OCI-LY1 (cell line): Measurements from ENCODE around the gene STMP1.
"Not testable (repeated sequence)": the region's sequence is repeated elsewhere in the genome, so short reads cannot be mapped to it uniquely, and the experiment has no call there.

Experiments used
- H2AFZ ChIP-seq: fragments of 200-600 bp; sonication (generic), shearing (Covaris generic); 2 replicates; pipeline ENCODE4 v1.6.0; 2014; ENCODE audit warnings: antibody characterized with exemption, mild to moderate bottlenecking, low read length
- H3F3A ChIP-seq: fragments of 200-600 bp; sonication (generic), shearing (Covaris generic); 2 replicates; pipeline ENCODE4 v1.6.0; 2014; ENCODE audit warnings: mild to moderate bottlenecking, antibody characterized with exemption, low read length, moderate library complexity; ENCODE audit not compliant: insufficient read depth
- H3K27ac ChIP-seq: fragments of 200-600 bp; sonication (generic); 2 replicates; pipeline ENCODE4 v1.5.1; 2014; ENCODE audit warnings: low read length, mixed run types, mild to moderate bottlenecking, low read depth; ENCODE audit not compliant: poor library complexity, severe bottlenecking
- H3K27me3 ChIP-seq: fragments of 200-600 bp; sonication (generic); 2 replicates; pipeline ENCODE4 v1.6.0; 2014; ENCODE audit warnings: antibody characterized with exemption, mild to moderate bottlenecking, low read length, moderate library complexity; ENCODE audit not compliant: insufficient read depth
- H3K36me3 ChIP-seq: fragments of 200-600 bp; sonication (generic); 2 replicates; pipeline ENCODE4 v1.6.1; 2014; ENCODE audit warnings: mild to moderate bottlenecking, antibody characterized with exemption, low read length, moderate library complexity, mixed read lengths; ENCODE audit not compliant: insufficient read depth
- H3K4me1 ChIP-seq: fragments of 200-600 bp; sonication (generic); 2 replicates; pipeline ENCODE4 v1.5.1; 2014; ENCODE audit warnings: mild to moderate bottlenecking, low read length, moderate library complexity; ENCODE audit not compliant: insufficient read depth, severe bottlenecking
- H3K4me2 ChIP-seq: fragments of 200-600 bp; sonication (generic), shearing (Covaris generic); 2 replicates; pipeline ENCODE4 v1.6.1; 2014; ENCODE audit warnings: low read length
- H3K4me3 ChIP-seq: fragments of 200-600 bp; sonication (generic); 2 replicates; pipeline ENCODE4 v1.5.1; 2014; ENCODE audit warnings: low read length, low read depth, mild to moderate bottlenecking, mixed read lengths; ENCODE audit not compliant: poor library complexity, severe bottlenecking
- H3K79me2 ChIP-seq: fragments of 200-600 bp; shearing (Covaris generic); 2 replicates; pipeline ENCODE4 v1.6.1; 2016; ENCODE audit warnings: mixed run types, low read length, mixed read lengths; ENCODE audit not compliant: insufficient read depth
- H3K9ac ChIP-seq: fragments of 200-600 bp; sonication (generic), shearing (Covaris generic); 2 replicates; pipeline ENCODE4 v1.6.1; 2014; ENCODE audit warnings: mild to moderate bottlenecking, low read length, mixed read lengths
- H3K9me2 ChIP-seq: fragments of 200-600 bp; sonication (generic), shearing (Covaris generic); 2 replicates; pipeline ENCODE4 v1.6.1; 2014; ENCODE audit warnings: low read depth, mild to moderate bottlenecking, low read length, mixed read lengths
- H3K9me3 ChIP-seq: fragments of 200-600 bp; shearing (Covaris generic); 2 replicates; pipeline ENCODE4 v1.6.1; 2014; ENCODE audit warnings: low read length, mixed read lengths
- H4K20me1 ChIP-seq: fragments of 200-600 bp; sonication (generic), shearing (Covaris generic); 2 replicates; pipeline ENCODE4 v1.6.0; 2016; ENCODE audit warnings: mild to moderate bottlenecking, low read length; ENCODE audit not compliant: insufficient read depth
- CTCF ChIP-seq: fragments of 200-600 bp; sonication (generic), shearing (Covaris generic); IDR thresholded peaks from 2 replicates; pipeline ENCODE4 v1.5.1; 2017; ENCODE audit warnings: mild to moderate bottlenecking, antibody characterized with exemption, low read length, moderate library complexity, mixed read lengths
- EZH2 ChIP-seq: fragments of 200-600 bp; sonication (generic), shearing (Covaris generic); IDR thresholded peaks from 2 replicates; pipeline ENCODE4 v1.8.0; 2017; ENCODE audit warnings: borderline replicate concordance, mixed run types, mild to moderate bottlenecking, antibody characterized with exemption, low read length, moderate library complexity, mixed read lengths

Gene STMP1

GRCh38 chr7:135692055-135692454 is 29.7 kb downstream of the STMP1 start:
- Histone ChIP-seq H2AFZ (no peak overlapping the region), H3K27ac (no peak overlapping the region), H3K79me2 (no peaks in the 10 kb centered on the region), H3F3A (no peaks in the 10 kb centered on the region), H3K9me3 (no peaks in the 10 kb centered on the region), H3K4me3 (no peak overlapping the region), H3K9me2 (no peaks in the 10 kb centered on the region), H3K4me1 (no peaks in the 10 kb centered on the region), H4K20me1 (no peaks in the 10 kb centered on the region), H3K4me2 (no peak overlapping the region), H3K36me3 (no peaks in the 10 kb centered on the region), H3K9ac (no peak overlapping the region), H3K27me3 (no peaks in the 10 kb centered on the region)
- TF ChIP-seq CTCF (no peak), EZH2 (no peak)

- H3K36me3 ChIP-seq, H3K79me2 ChIP-seq, H3K9me3 ChIP-seq, H3K4me1 ChIP-seq, H3K4me3 ChIP-seq, H3K27me3 ChIP-seq, H2AFZ ChIP-seq, H4K20me1 ChIP-seq, H3K4me2 ChIP-seq, H3K27ac ChIP-seq, H3K9ac ChIP-seq, H3K9me2 ChIP-seq, H3F3A ChIP-seq: not testable (repeated sequence)
Observed at GRCh38 chr7:135692606-135693005, 30.3 kb downstream of the STMP1 start.

DNA sequence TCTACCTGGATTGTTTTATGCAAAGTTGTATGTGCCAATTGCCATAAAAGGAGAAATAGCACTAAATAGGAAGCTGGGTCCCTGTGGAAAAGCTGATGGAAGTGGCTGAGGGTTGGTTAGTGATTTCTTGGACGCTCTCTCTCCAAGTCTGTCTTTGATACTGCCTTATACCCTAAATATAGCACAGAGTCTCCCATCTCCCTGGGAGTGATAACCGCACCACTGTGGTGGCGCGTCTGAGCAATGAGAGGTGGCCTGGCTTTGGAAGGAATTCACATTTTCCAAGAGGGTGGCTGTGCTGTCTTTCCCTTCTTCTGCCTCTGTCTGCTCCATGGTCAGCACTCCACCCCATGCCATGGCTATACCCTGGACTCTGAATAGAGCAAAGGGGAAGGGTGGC is 31.2 kb downstream of the STMP1 start:
- H3K9me3 ChIP-seq: no peaks in the 10 kb centered on the region
- TF ChIP-seq EZH2 (no peak), CTCF (no peak)
- no peaks in the 10 kb centered on the region for H3K79me2 ChIP-seq
- H4K20me1 ChIP-seq: no peaks in the 10 kb centered on the region
- no peak overlapping the region for H2AFZ ChIP-seq
- no peak overlapping the region for H3K4me3 ChIP-seq
- H3K36me3 ChIP-seq: no peaks in the 10 kb centered on the region
- H3K4me2 ChIP-seq: no peak overlapping the region
- no peaks in the 10 kb centered on the region for H3K9me2 ChIP-seq
- no peaks in the 10 kb centered on the region for H3K4me1 ChIP-seq
- no peaks in the 10 kb centered on the region for H3F3A ChIP-seq
- H3K27me3 ChIP-seq: no peaks in the 10 kb centered on the region
- no peak overlapping the region for H3K9ac ChIP-seq
- no peak overlapping the region for H3K27ac ChIP-seq

GRCh38 chr7:135697276-135698049 is 35.1 kb downstream of the STMP1 start:
- Histone ChIP-seq H3F3A (no peaks in the 10 kb centered on the region), H3K79me2 (no peaks in the 10 kb centered on the region), H3K4me1 (no peaks in the 10 kb centered on the region), H2AFZ (no peak overlapping the region), H3K9ac (no peak overlapping the region), H4K20me1 (no peaks in the 10 kb centered on the region), H3K9me3 (no peaks in the 10 kb centered on the region), H3K4me3 (no peak overlapping the region), H3K27ac (no peak overlapping the region), H3K9me2 (no peaks in the 10 kb centered on the region), H3K27me3 (no peaks in the 10 kb centered on the region), H3K4me2 (no peak overlapping the region), H3K36me3 (no peaks in the 10 kb centered on the region)
- TF ChIP-seq CTCF (no peak), EZH2 (no peak)
